Measurements from ENCODE around the gene TLR7.

- no peak for TF ChIP-seq POLR2AphosphoS5 (IDR thresholded peaks at IDR 0.05; ENCODE audit: low read depth, low read length)
- TF ChIP-seq REST (IDR thresholded peaks at IDR 0.05; ENCODE audit: insufficient read depth in 1 of 2, low read depth in 2 of 2, low read length in 2 of 2), result no peak
- no peak for TF ChIP-seq TAF1 (IDR thresholded peaks at IDR 0.05; ENCODE audit: borderline replicate concordance, insufficient read depth, low read length)
Observed at GRCh38 chrX:12843668-12844279, 23.1 kb upstream of the TLR7 start.

Measured in PFSK-1 (cell line).